BJ (cell line): Measurements from ENCODE around the gene AGMAT. TPM values are rescaled to one million over a fixed set of nuclear protein-coding genes. Genes with fewer than 3 reads are reported as not detected.
A peak's percentile ranks its signal among the peaks of the same experiment; 100 is the strongest.

Experiments
- CTCF ChIA-PET: fragments of 350-600 bp; formaldehyde crosslinking; extraction: SDS; loops from one replicate; lab custom pipeline; 2021; ENCODE audit warnings: antibody characterized with exemption, inconsistent platforms; lab: Yijun Ruan, JAX
- POLR2A ChIA-PET: fragments of 300-600 bp; sonication (Branson Sonifier 250); formaldehyde crosslinking; extraction: SDS; loops from one replicate; lab custom pipeline; 2021; ENCODE audit warnings: antibody characterized with exemption; lab: Charles Lee
- DNase-seq: peaks from one replicate; pipeline ENCODE4 v3.0.0-alpha.2; 2011; ENCODE audit warnings: low read depth
- H3K27me3 ChIP-seq: 2 replicates; pipeline ENCODE4 v1.6.0; 2011; ENCODE audit warnings: low read length; ENCODE audit not compliant: control insufficient read depth, insufficient read depth
- H3K36me3 ChIP-seq: 2 replicates; pipeline ENCODE4 v1.5.1; 2011; ENCODE audit warnings: low read length; ENCODE audit not compliant: control insufficient read depth, insufficient read depth
- H3K4me3 ChIP-seq: 2 replicates; pipeline ENCODE4 v1.5.1; 2011; ENCODE audit warnings: low read depth, mild to moderate bottlenecking, control low read depth, low read length
- CTCF ChIP-seq: IDR thresholded peaks from 2 replicates; pipeline ENCODE4 v1.5.1; 2011; ENCODE audit warnings: low read depth, mild to moderate bottlenecking, control low read depth, inconsistent platforms, low read length, moderate library complexity; ENCODE audit not compliant: insufficient read depth
- polyA plus RNA-seq: library from polyadenylated mRNA; depleted of rRNA; stranded (reverse); fragments of >200 nt; gene quantifications from 2 replicates; pipeline ENCODE4 v1.2.3, GENCODE V29; 2011

AGMAT gene
- polyA plus RNA-seq, 1 experiment = 1.1 TPM

- no peaks in the 10 kb centered on the region for H3K36me3 ChIP-seq
- CTCF ChIA-PET = interaction anchor here (2.3 kb wide), 1 partner anchor 138 kb away, joined by 12 read pairs; no protein-coding TSS in a partner anchor
- peak overlapping the region; percentile 70 for H3K4me3 ChIP-seq
- no peak for TF ChIP-seq CTCF
- POLR2A ChIA-PET = interaction anchor here (0.5 to 0.7 kb wide), 3 partner anchors 101 to 371 kb away, joined by 3 read pairs; no protein-coding TSS in a partner anchor
- H3K27me3 ChIP-seq = no peaks in the 10 kb centered on the region
- peak; percentile 75 for DNase-seq
Observed at GRCh38 chr1:15603050-15603965, 18.5 kb upstream of the AGMAT start.

GRCh38 chr1:15598436-15598835 lies 13.6 kb upstream of the AGMAT start:
- ChIA-PET CTCF (interaction anchor here (0.5 to 9.7 kb wide), 2 partner anchors 44 to 141 kb away, joined by 3 to 104 read pairs; partner anchors contain the start of genes SLC25A34 and TMEM82), POLR2A (no interaction called here)
- TF ChIP-seq CTCF = no peak
- H3K36me3 ChIP-seq = no peaks in the 10 kb centered on the region
- H3K4me3 ChIP-seq = no peak overlapping the region
- H3K27me3 ChIP-seq = peaks cover 3% of the 10 kb centered on the region
- no peak for DNase-seq

GRCh38 chr1:15595809-15596617 lies 11.2 kb upstream of the AGMAT start:
- peaks cover 3% of the 10 kb centered on the region for H3K27me3 ChIP-seq
- POLR2A ChIA-PET = interaction anchor here (0.7 kb wide), 1 partner anchor 13 kb away, joined by 32 read pairs; no protein-coding TSS in a partner anchor
- CTCF ChIA-PET = interaction anchor here (0.6 to 9.7 kb wide), 4 partner anchors 11 to 245 kb away, joined by 3 to 104 read pairs (median 3); partner anchors contain the start of genes SLC25A34 and TMEM82
- no peak overlapping the region for H3K4me3 ChIP-seq
- H3K36me3 ChIP-seq = no peaks in the 10 kb centered on the region
- no peak for DNase-seq
- TF ChIP-seq CTCF = no peak

GRCh38 chr1:15592285-15592684 lies 7.4 kb upstream of the AGMAT start:
- Histone ChIP-seq H3K27me3 (peaks cover 3% of the 10 kb centered on the region; the same call in 1 of the 2 replicates), H3K4me3 (no peak overlapping the region), H3K36me3 (no peaks in the 10 kb centered on the region)
- POLR2A ChIA-PET = no interaction called here
- CTCF ChIA-PET = interaction anchor here (9.7 kb wide), 1 partner anchor 147 kb away, joined by 104 read pairs; the partner anchor contains the start of genes SLC25A34 and TMEM82
- no peak for TF ChIP-seq CTCF
- DNase-seq = no peak
